GM19463 (cell line): ENCODE measurements around the gene GALNT12.

Experiments used
- ATAC-seq: cut with Tn5 transposase; IDR thresholded peaks from one replicate; pipeline ENCODE4 v1.9.1; 2021; ENCODE audit warnings: mild to moderate bottlenecking, moderate library complexity; ENCODE audit not compliant: unreplicated experiment

Gene GALNT12

GRCh38 chr9:98781588-98782383 is 25.7 kb upstream of the GALNT12 start:
- ATAC-seq: no peak

GRCh38 chr9:98783518-98784226 is 23.8 kb upstream of the GALNT12 start:
- ATAC-seq: no peak

DNA sequence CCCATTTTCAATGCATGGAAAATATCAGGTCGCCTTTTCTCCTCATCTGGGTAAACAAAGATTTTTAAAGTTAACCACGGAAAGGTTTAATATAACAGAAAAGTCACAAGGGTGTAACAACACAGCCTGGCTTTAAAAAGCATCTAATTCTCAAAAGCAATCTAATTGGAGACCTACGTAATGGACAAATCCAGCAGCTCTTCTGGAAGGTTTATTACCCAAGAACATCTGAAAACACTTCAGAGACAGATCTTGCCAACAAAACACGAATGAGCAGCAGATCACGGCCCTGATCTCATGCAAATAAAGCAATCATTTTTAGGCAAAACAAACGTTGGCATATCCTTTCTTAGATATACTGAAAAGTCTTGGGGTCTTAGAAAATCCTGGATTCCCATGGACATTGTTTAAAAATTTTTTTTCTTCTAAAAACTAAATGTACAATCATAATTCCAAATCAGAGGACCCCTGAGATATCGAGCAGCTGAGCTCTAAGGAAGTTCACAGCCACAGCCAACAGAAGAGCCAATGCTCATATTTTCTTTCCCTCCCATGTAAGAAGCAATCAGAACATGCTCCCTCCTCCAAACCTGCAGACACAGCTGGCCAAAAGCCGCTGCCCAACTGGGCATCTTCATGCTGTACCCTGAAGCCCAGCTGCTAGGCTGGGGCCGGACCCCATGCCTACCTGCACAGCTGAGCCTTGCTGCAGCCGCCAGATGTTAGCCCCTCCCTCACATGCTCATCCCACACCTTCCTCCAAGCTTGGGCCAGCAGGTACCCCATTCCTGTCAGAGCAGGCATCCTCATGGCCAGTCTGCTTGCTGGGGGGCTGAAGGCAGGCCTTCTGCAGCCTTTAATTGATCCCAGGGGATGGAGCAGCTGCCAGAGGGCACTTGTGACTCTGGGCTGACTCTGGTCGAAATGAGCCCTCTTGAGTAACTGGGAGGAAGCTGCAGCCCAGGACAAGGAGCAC is 22.4 kb upstream of the GALNT12 start:
- no peak for ATAC-seq

GRCh38 chr9:98786750-98787510 is 20.5 kb upstream of the GALNT12 start:
- no peak for ATAC-seq

DNA sequence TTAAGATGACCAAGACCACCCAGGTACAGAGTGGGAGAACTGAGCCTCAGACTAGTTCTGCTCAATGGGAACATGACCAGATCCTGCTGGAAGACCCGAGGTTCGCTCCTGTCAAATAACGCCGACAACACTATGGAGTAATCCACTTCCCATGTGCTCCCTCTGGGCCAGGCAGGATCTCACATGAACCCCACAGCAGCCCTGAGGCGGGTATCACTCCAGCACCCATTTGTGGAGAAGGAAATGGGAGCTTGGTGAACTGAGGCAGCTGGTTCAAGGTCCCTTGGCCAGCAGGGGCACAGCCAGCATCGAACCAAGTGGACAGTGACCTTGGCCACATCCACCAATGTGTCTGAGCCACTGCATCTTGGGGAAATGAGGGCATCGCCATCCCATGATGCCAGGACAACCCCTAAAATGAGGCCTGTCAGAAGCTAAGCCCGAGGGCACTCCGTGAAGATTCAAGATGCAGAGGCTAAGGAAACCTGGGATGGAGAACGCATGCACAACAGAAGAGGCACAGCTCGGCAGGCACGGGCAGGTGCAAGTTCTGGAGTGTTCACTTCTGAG is 19.6 kb upstream of the GALNT12 start:
- ATAC-seq: no peak

GRCh38 chr9:98789483-98790133 is 17.9 kb upstream of the GALNT12 start:
- no peak for ATAC-seq

DNA sequence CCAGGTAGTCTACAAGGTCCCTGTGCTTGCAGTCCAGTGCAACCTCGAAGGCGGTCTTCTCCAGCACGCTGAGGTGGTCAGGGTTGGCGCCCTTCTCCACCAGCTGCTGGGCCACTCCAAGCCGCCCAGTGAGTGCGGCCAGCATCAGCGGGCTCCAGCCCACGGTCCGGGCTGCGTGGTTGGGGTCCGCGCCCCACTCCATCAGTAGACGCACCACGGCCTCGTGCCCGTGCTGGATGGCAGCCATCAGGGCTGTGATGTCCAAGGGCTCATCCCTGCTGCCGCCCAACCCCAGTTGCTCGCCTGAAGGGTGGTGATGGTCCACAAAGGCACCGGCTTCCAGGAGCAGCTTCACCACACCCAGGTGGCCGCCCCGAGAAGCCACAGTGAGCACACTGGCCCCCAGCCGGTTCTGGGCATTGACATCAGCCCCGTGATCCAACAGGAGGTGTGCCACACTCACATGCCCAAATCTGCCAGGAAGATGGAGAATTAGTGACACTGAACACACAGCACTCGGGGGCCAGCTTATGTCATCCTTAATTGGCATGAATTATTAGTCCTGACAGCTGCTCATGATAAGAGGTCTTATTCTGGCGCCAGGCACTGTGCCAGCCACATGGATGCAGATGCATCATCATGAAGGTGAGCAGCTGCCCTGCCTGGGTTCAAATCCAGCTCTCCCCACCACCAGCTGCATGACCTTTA is 17.2 kb upstream of the GALNT12 start:
- ATAC-seq: no peak

GRCh38 chr9:98790842-98791607 is 16.4 kb upstream of the GALNT12 start:
- peak; percentile 65 for ATAC-seq

DNA sequence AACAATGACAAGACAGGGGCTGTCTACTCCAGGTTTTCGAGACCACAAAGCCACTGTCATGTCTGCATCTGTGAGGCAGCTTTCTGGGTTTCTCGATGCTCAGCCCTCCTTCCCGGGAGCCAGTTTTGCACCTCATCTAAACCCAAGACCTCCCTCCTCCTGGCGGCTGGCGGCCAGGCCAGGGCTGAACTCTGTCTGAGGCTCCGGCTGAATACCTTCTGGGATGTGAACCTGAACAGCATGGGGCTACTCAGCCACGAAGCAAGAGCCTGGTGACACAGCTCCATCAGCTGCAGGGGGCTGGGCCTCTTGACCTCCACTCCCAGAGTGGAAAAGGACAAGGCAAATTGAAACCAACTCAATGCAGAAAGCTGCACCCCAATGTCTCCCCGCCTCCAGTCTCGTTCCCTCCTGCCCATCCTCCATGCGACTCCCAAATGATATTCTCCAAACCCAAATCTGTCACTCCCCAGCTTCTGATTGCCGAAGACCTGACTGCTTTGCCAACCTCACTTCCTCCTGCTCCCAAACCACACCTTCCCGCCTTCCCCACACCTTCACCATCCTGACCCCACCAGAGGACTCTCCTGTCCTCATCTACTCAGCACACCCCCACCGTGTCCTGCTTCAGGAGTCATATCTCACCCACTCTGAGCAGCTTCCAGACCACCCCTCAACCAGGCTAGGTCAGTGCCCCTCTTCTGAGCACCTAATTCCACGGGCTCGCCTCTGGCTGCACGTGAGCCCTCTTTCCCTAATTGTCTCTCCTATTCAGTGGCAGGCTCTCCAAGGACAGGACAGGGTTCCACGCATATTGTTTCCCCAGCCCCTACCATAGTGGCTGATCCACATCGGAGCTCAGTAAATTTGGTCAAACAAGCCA is 15.6 kb upstream of the GALNT12 start:
- no peak for ATAC-seq

- ATAC-seq: no peak
Measured at GRCh38 chr9:98793031-98793430, 14.4 kb upstream of the GALNT12 start.

DNA sequence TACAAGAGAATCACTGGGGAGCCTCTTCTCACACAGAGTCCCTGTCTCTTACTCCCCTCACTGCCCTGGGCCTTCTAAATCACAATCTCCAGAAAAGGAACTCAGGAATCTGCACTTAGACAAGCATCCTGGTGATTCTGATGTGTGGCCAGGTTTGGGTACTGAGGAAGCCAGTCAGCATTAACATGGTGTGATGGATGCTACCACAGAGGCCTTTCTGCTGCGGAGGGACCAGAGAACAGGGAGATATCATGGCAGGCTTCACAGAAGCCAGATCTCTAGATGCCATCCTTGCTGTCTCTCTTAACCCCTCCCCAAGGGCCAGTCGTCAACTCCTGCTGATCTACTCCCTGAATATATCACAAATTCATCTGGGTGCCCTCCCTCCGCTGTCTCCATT is 12.7 kb upstream of the GALNT12 start:
- ATAC-seq: no peak

DNA sequence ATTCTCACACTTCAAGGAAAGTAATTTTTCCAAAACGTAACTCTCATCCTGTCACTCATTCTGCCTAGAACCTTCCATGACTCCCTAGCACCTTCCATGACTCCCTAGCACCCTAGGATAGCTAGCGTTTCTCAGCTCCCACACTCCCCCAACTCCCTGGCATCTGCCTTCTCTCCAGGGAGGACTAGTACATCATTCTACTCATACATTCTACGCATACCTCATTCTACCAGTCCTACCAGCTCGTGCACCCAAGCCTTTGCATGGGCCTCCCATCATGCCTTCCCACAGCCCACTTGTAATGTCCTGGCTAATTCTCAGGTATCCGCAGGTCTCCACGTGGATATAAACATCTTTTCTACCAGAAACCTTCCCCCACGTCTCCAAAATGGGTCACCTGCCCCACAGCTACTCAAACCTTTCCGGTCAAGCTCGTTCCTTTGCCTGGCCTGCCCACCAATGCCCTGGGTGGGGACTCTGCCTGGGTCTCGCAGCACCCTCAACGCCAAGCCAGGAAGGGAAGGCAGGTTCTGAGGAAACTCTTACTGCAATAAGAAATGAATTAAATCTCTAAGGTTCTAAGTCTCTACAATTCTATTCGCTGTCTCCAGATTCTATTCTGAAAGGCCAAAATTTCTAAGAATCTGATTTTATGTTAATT is 12.0 kb upstream of the GALNT12 start:
- no peak for ATAC-seq

DNA sequence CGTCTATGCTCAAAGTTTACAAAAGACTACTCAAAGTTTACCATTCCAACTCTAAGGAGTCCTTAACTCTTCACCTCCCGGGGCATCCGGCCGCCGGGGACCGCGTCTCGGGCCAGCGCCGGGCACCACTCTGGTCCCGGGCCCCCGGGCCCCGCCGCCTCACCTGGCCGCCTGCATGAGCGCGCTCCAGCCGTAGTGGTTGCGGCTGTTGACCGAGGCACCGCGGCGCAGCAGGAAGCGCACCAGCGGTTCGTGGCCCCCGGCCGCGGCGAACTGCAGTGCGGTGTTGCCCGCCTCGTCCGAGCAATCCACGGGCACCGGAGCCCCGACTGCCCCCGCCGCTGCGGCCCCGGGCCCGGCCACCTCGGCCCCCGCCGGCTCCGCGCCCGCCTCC is 11.5 kb upstream of the GALNT12 start:
- peak; percentile 27 for ATAC-seq

- peak; percentile 90 for ATAC-seq
Measured at GRCh38 chr9:98796364-98797101, 10.9 kb upstream of the GALNT12 start, which contains the start of gene ANKS6. TSS of gene ANKS6 (minus strand) at chr9:98796555. CDS start at chr9:98796491, 64 bp downstream.

DNA sequence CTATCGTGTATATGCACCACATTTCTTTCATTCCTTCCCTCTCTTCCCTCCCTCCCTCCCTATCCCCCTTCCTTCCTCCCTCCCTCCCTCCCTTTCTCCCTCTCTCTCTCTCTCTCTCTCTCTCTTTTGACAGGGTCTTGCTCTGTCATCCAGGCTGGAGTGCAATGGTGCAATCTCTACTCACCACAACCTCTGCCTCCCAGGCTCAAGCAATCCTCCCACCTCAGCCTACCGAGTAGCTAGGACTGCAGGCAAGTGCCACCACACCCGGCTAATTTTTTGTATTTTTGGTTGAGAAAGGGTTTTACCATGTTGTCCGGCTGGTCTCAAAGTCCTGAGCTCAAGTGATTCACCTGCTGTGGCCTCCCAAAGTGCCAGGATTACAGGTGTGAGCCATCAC is 10.0 kb upstream of the GALNT12 start:
- no peak for ATAC-seq

DNA sequence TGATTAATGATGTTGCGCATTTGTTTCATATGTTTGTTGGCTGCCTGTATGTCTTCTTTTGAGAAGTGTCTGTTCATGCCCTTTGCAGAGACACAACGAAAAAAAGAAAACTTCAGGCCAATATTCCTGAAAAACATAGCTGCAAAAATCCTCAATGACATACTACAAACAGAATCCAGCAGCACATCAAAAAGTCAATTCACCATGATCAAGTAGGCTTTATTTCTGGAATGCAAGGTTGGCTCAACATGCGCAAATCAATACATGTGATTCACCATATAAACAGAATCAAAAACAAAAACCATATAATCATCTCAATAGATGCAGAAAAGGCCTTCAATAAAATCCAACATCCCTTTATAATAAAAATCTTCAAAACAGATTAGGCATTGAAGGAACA is 9.2 kb upstream of the GALNT12 start:
- ATAC-seq: no peak
